ENCODE measurements around the gene USP9X. TPM values are rescaled to one million over a fixed set of nuclear protein-coding genes. Genes with fewer than 3 reads are reported as not detected.
"Not testable (repeated sequence)": the region's sequence is repeated elsewhere in the genome, so short reads cannot be mapped to it uniquely, and the experiment has no call there.

USP9X gene
- total RNA-seq, 1 donor from 2014 or later = 75.3 TPM

GRCh38 chrX:41273638-41274037, 188.4 kb downstream of the USP9X start:
- Mint-ChIP-seq H3K36me3 (ENCODE audit: insufficient read depth) (no peaks in the 10 kb centered on the region), H3K27me3 (no peaks in the 10 kb centered on the region), H3K9me3 (ENCODE audit: low read depth) (peaks cover 3% of the 10 kb centered on the region), H3K4me3 (ENCODE audit: low read depth) (no peak overlapping the region), H3K27ac (no peak overlapping the region), H3K4me1 (ENCODE audit: low read depth) (no peaks in the 10 kb centered on the region)
- TF ChIP-seq CTCF (IDR thresholded peaks at IDR 0.05; ENCODE audit: unreplicated experiment) = no peak
- DNase-seq (ENCODE audit: low spot score, unreplicated experiment) = no peak

DNA sequence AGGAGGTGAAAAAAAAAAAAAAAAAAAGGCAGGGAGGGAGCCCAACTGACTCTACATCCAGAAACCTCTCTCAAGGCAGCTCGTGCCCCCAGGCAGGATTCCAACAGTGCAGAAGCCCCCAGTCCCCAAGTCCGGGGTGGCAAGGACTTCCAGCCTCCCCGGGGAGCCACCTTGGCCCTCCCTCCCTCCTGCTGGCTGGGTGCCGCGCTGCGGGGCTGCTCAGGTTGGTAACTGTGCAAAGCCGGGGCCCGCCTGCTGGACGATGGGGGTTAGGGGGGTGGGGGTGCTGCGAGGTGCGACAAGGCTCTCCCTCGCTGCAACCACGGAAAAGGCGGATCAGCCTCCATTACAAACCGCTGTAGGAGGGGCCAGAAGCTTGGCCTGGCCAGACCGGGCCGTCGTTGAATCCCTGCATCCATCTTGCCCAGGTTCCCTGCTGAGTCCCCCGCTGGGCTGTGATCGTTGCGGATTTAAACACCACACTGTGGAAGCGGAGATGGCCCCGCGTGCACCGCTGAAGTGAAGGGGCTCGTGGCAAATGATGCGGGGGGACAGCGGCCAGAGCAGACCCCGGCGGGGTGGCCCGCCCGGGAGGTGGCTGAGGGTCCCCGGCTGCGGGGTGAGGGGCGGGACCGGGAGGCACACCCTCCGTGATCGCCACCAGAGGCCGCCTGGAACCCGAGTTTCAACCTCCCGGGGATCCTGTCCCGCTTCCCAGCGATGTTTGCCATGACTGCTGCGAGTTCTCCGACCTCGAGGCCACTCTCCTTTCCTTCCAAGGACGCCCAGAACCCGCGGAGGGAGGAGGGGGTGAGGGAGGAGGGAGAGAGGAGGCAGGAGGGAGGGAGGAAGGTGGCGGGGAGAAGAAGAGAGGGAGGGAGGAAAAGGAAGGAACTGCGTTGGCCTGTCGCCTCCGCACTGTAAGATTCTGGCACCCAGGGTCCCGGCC, 190.7 kb downstream of the USP9X start:
- H3K27me3 Mint-ChIP-seq = no peaks in the 10 kb centered on the region
- H3K4me3 Mint-ChIP-seq (ENCODE audit: low read depth) = peak overlapping the region; percentile 80
- H3K4me1 Mint-ChIP-seq (ENCODE audit: low read depth) = no peaks in the 10 kb centered on the region
- H3K9me3 Mint-ChIP-seq (ENCODE audit: low read depth) = peaks cover 3% of the 10 kb centered on the region
- H3K36me3 Mint-ChIP-seq (ENCODE audit: insufficient read depth) = no peaks in the 10 kb centered on the region
- H3K27ac Mint-ChIP-seq = peak overlapping the region; percentile 91
- peak; percentile 41 for DNase-seq (ENCODE audit: low spot score, unreplicated experiment)
- peak; percentile 57 for TF ChIP-seq CTCF (IDR thresholded peaks at IDR 0.05; ENCODE audit: unreplicated experiment)

- TF ChIP-seq CTCF (IDR thresholded peaks at IDR 0.05; ENCODE audit: unreplicated experiment) = no peak
- Mint-ChIP-seq H3K27ac (peak overlapping the region; percentile 79), H3K4me3 (ENCODE audit: low read depth) (peak overlapping the region; percentile 80)
These were observed 191.6 kb downstream of the USP9X start for GRCh38 chrX:41276661-41277506.

GRCh38 chrX:41282307-41282706, 197.1 kb downstream of the USP9X start:
- H3K4me1 Mint-ChIP-seq (ENCODE audit: low read depth); H3K27ac Mint-ChIP-seq; DNase-seq (ENCODE audit: low spot score, unreplicated experiment); H3K9me3 Mint-ChIP-seq (ENCODE audit: low read depth); H3K4me3 Mint-ChIP-seq (ENCODE audit: low read depth); H3K27me3 Mint-ChIP-seq; H3K36me3 Mint-ChIP-seq (ENCODE audit: insufficient read depth): not testable (repeated sequence)

More at GRCh38 chrX:41276661-41277506, 191.6 kb downstream of the USP9X start:
- Mint-ChIP-seq H3K4me1 (ENCODE audit: low read depth) (no peaks in the 10 kb centered on the region), H3K27me3 (no peaks in the 10 kb centered on the region), H3K9me3 (ENCODE audit: low read depth) (peaks cover 3% of the 10 kb centered on the region), H3K36me3 (ENCODE audit: insufficient read depth) (no peaks in the 10 kb centered on the region)
- DNase-seq (ENCODE audit: low spot score, unreplicated experiment) = no peak

DNA sequence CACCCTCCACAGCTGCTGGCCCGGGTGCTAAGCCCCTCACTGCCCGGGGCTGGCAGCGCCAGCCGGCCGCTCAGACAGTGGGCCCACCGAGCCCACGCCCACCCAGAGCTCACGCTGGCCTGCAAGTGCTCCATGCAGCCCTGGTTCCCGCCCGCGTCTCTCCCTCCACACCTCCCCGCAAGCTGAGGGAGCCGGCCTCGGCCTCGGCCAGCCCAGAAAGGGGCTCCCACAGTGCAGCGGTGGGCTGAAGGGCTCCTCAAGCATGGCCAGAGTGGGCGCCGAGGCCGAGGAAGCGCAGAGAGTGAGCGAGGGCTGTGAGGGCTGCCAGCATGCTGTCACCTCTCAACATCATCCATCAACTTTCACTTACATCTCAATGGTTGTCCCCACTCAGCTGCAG, 200.7 kb downstream of the USP9X start:
- not testable (repeated sequence) for H3K4me1 Mint-ChIP-seq (ENCODE audit: low read depth); H3K27me3 Mint-ChIP-seq; H3K4me3 Mint-ChIP-seq (ENCODE audit: low read depth); DNase-seq (ENCODE audit: low spot score, unreplicated experiment); H3K27ac Mint-ChIP-seq; H3K36me3 Mint-ChIP-seq (ENCODE audit: insufficient read depth)
- H3K9me3 Mint-ChIP-seq (ENCODE audit: low read depth) = peaks cover 13% of the 10 kb centered on the region

Other genes with a start within 250 kb of the USP9X start
- gene DDX3X, start 248.7 kb downstream of the USP9X start, total RNA-seq = 308 and 338 TPM in 2 replicates